WTC11 (cell line): ENCODE results near the gene IFT20. TPM values are rescaled to one million over a fixed set of nuclear protein-coding genes. Genes with fewer than 3 reads are reported as not detected.

Source experiments
- ATAC-seq: fragments of 200-7000 bp; cut with Tn5 transposase; 2 replicates; pipeline ENCODE4 v1.10.0; 2021; ENCODE audit warnings: mild to moderate bottlenecking, moderate library complexity
- CTCF ChIA-PET: fragments of 300-600 bp; sonication (Branson Sonifier 250); formaldehyde crosslinking; loops from one replicate; lab custom pipeline; 2021; ENCODE audit warnings: antibody characterized with exemption; lab: Charles Lee
- POLR2A ChIA-PET: fragments of 350-600 bp; sonication (Branson Sonifier 250); formaldehyde crosslinking; loops from one replicate; lab custom pipeline; 2021; ENCODE audit warnings: antibody characterized with exemption; lab: Charles Lee
- DNase-seq: peaks from one replicate; pipeline ENCODE4 v3.0.0; 2021; ENCODE audit warnings: low spot score
- H3K27ac Mint-ChIP-seq: 2 replicates; pipeline ENCODE4 v1.8.0; 2021; ENCODE audit warnings: mixed read lengths
- H3K27me3 Mint-ChIP-seq: 2 replicates; pipeline ENCODE4 v1.8.0; 2021; ENCODE audit warnings: low read depth, mild to moderate bottlenecking, moderate library complexity, mixed read lengths
- H3K36me3 Mint-ChIP-seq: 2 replicates; pipeline ENCODE4 v1.8.0; 2021; ENCODE audit warnings: mixed read lengths
- H3K4me1 Mint-ChIP-seq: 2 replicates; pipeline ENCODE4 v1.8.0; 2022; ENCODE audit warnings: mixed read lengths
- H3K4me3 Mint-ChIP-seq: 2 replicates; pipeline ENCODE4 v1.8.0; 2021; ENCODE audit warnings: mild to moderate bottlenecking, moderate library complexity, mixed read lengths
- H3K9me3 Mint-ChIP-seq: 2 replicates; pipeline ENCODE4 v1.8.0; 2021; ENCODE audit warnings: mixed read lengths
- AR ChIP-seq: fragments of 250-450 bp; sonication (Bioruptor Pico); IDR thresholded peaks from 2 replicates; pipeline ENCODE4 v1.9.0; 2021; ENCODE audit warnings: mild to moderate bottlenecking
- ATF1 ChIP-seq: sonication (generic); formaldehyde crosslinking; IDR thresholded peaks from 2 replicates; pipeline ENCODE4 v1.8.1; 2023; ENCODE audit warnings: mild to moderate bottlenecking, moderate library complexity, missing genetic modification reagents
- CREB1 ChIP-seq: sonication (generic); formaldehyde crosslinking; IDR thresholded peaks from 2 replicates; pipeline ENCODE4 v1.8.0; 2023; ENCODE audit warnings: mild to moderate bottlenecking, missing genetic modification reagents
- E2F5 ChIP-seq: sonication (generic); formaldehyde crosslinking; IDR thresholded peaks from 2 replicates; pipeline ENCODE4 v1.8.1; 2022; ENCODE audit warnings: mild to moderate bottlenecking, moderate library complexity, missing genetic modification reagents
- ERG ChIP-seq: fragments of 250-450 bp; sonication (Bioruptor Pico); IDR thresholded peaks from 2 replicates; pipeline ENCODE4 v1.8.0; 2021; ENCODE audit warnings: mild to moderate bottlenecking
- ETV6 ChIP-seq: sonication (generic); formaldehyde crosslinking; IDR thresholded peaks from 2 replicates; pipeline ENCODE4 v1.8.1; 2022; ENCODE audit warnings: mild to moderate bottlenecking, missing genetic modification reagents
- GABPB1 ChIP-seq: sonication (generic); formaldehyde crosslinking; IDR thresholded peaks from 2 replicates; pipeline ENCODE4 v1.8.1; 2023; ENCODE audit warnings: mild to moderate bottlenecking, missing genetic modification reagents
- HMGA2 ChIP-seq: fragments of 250-450 bp; sonication (Bioruptor Pico); IDR thresholded peaks from 2 replicates; pipeline ENCODE4 v1.4.0; 2021; ENCODE audit warnings: mild to moderate bottlenecking, moderate library complexity
- MXD4 ChIP-seq: fragments of 250-450 bp; sonication (Bioruptor Pico); IDR thresholded peaks from 2 replicates; pipeline ENCODE4 v1.8.0; 2021; ENCODE audit warnings: mild to moderate bottlenecking, moderate library complexity, borderline replicate concordance
- NFATC4 ChIP-seq: fragments of 250-450 bp; sonication (Bioruptor Pico); IDR thresholded peaks from 2 replicates; pipeline ENCODE4 v1.9.0; 2021; ENCODE audit warnings: mild to moderate bottlenecking
- SP1 ChIP-seq: sonication (generic); formaldehyde crosslinking; conservative IDR thresholded peaks from 2 replicates; pipeline ENCODE4 v1.8.1; 2022; ENCODE audit warnings: missing genetic modification reagents
- TEAD4 ChIP-seq: sonication (generic); formaldehyde crosslinking; IDR thresholded peaks from 2 replicates; pipeline ENCODE4 v1.8.0; 2022; ENCODE audit warnings: mild to moderate bottlenecking, missing genetic modification reagents
- TP53 ChIP-seq: sonication (generic); formaldehyde crosslinking; IDR thresholded peaks from 2 replicates; pipeline ENCODE4 v1.8.1; 2023; ENCODE audit warnings: mild to moderate bottlenecking, missing genetic modification reagents
- USF1 ChIP-seq: sonication (generic); formaldehyde crosslinking; IDR thresholded peaks from 2 replicates; pipeline ENCODE4 v1.8.0; 2022; ENCODE audit warnings: mild to moderate bottlenecking, missing genetic modification reagents
- ZNF138 ChIP-seq: sonication (generic); formaldehyde crosslinking; conservative IDR thresholded peaks from 2 replicates; pipeline ENCODE4 v1.8.1; 2022; ENCODE audit warnings: mild to moderate bottlenecking, moderate library complexity, missing genetic modification reagents
- ZNF219 ChIP-seq: sonication (generic); formaldehyde crosslinking; IDR thresholded peaks from 2 replicates; pipeline ENCODE4 v1.8.0; 2023; ENCODE audit warnings: missing genetic modification reagents, mild to moderate bottlenecking, borderline replicate concordance
- ZNF232 ChIP-seq: sonication (generic); formaldehyde crosslinking; IDR thresholded peaks from 2 replicates; pipeline ENCODE4 v1.8.0; 2022; ENCODE audit warnings: mild to moderate bottlenecking, missing genetic modification reagents
- ZNF281 ChIP-seq: sonication (generic); formaldehyde crosslinking; IDR thresholded peaks from 2 replicates; pipeline ENCODE4 v1.8.0; 2023; ENCODE audit warnings: mild to moderate bottlenecking, missing genetic modification reagents
- ZNF317 ChIP-seq: sonication (generic); formaldehyde crosslinking; IDR thresholded peaks from 2 replicates; pipeline ENCODE4 v1.8.1; 2023; ENCODE audit warnings: low read depth, mild to moderate bottlenecking, moderate library complexity, missing genetic modification reagents, borderline replicate concordance
- ZNF416 ChIP-seq: fragments of 250-450 bp; sonication (Bioruptor Pico); IDR thresholded peaks from 2 replicates; pipeline ENCODE4 v1.9.0; 2021; ENCODE audit warnings: mild to moderate bottlenecking, inconsistent platforms
- total RNA-seq: library from RNA; stranded (reverse); gene quantifications from 3 replicates; pipeline ENCODE4 v1.2.3, GENCODE V29; 2021

Gene IFT20
- total RNA-seq, 1 experiment from 2014 or later = 17.6 TPM

GRCh38 chr17:28313841-28314240 is 21.4 kb downstream of the IFT20 start (continued):
- no peak for TF ChIP-seq ZNF281 (CRISPR knock-in tag)
- TF ChIP-seq ZNF232 = no peak
- no peak for TF ChIP-seq GABPB1 (CRISPR knock-in tag)
- no peak for TF ChIP-seq USF1 (CRISPR knock-in tag)
- TF ChIP-seq ETV6 (CRISPR knock-in tag) = no peak
- TF ChIP-seq ATF1 (CRISPR knock-in tag) = no peak
- TF ChIP-seq HMGA2 (CRISPR knock-in tag) = no peak
- TF ChIP-seq ZNF219 (CRISPR knock-in tag) = no peak

- H3K27me3 Mint-ChIP-seq = no peaks in the 10 kb centered on the region
- no peaks in the 10 kb centered on the region for H3K36me3 Mint-ChIP-seq
- H3K27ac Mint-ChIP-seq = no peak overlapping the region
- TF ChIP-seq TP53 (CRISPR knock-in tag) (no peak), NFATC4 (no peak), SP1 (no peak), TEAD4 (CRISPR knock-in tag) (no peak), ERG (CRISPR knock-in tag) (no peak), CREB1 (no peak), ZNF138 (CRISPR knock-in tag) (no peak), E2F5 (CRISPR knock-in tag) (no peak), AR (CRISPR knock-in tag) (no peak), ZNF416 (CRISPR knock-in tag) (no peak), ZNF317 (CRISPR knock-in tag) (no peak), MXD4 (CRISPR knock-in tag) (no peak)
- TF ChIP-seq, all 79 proteins: peak for 0
- H3K4me1 Mint-ChIP-seq = no peaks in the 10 kb centered on the region
- H3K9me3 Mint-ChIP-seq = no peaks in the 10 kb centered on the region
- DNase-seq (peak; percentile 29), ATAC-seq (peak; percentile 74)
- ChIA-PET CTCF (interaction anchor here (0.7 kb wide), 1 partner anchor 262 kb away, joined by 3 read pairs; no protein-coding TSS in a partner anchor), POLR2A (no interaction called here)
- H3K4me3 Mint-ChIP-seq = no peak overlapping the region
Measured at GRCh38 chr17:28306954-28307401, 28.3 kb downstream of the IFT20 start.
